ENCODE measurements around the gene THOC7.

Gene THOC7

DNA sequence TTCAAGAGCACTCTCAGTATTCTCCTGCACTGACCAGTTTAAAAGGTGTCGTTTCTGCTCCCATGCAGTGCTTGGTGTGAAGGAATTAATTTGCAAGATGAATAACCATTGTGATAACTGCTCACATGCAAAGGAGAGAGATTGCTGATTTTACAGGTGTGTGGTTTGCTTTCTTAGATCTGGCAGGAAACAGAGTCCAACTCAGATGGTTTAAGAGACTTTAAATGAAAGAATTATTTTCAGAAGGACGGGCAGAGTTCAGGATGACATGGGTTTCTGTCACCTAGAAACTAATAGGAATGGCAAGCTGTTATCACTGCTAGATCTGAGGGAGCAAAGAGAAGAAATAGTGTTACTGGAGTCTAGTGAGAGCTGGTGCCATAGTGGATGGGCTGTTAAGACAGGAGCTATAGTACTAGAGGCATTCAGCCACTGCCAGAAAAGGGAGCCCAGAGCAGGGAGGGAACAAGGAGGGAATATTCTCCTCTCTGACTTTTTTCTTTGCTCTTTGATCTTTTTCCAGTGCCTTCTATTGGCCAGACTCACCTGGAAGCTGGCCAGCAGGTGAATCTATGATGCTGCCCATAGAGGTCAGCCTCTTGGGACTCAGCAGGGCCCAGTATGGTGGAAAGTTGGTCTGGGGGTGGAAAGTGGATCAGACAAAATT is 14.9 kb upstream of the THOC7 start:
- DNase-seq (ENCODE audit: low spot score): no peak

DNA sequence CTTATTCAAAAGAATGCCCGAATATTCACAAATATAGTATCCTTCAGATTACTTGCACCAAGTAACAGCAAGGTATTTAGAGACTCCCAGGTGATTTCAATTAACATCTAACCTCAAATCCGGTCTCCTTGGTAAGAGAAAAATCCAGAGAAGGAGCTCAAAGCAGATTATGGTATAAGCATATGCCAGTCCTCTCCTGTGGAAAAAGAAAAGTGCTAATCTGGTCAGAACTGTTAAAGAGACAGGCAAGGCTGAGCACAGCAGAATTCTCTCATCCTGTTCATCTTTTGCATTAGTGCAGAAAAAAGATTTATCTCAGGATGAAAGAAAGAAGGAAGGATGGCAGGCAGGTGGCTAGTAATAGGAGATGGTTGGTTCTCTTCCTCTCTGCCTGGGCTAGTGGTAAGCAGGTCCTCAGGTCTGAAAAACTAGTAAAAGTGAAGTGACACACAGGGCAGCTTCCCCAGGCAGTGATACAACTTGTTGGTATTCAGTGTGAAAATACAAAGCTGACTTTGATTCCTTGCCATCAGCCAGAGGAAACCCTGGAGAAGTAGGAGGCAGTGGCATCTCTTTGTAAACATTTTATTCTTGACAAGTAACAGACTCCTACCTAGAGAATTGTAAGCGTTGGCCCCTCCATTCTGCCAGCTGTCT is 14.3 kb upstream of the THOC7 start:
- no peak for DNase-seq (ENCODE audit: low spot score)

DNA sequence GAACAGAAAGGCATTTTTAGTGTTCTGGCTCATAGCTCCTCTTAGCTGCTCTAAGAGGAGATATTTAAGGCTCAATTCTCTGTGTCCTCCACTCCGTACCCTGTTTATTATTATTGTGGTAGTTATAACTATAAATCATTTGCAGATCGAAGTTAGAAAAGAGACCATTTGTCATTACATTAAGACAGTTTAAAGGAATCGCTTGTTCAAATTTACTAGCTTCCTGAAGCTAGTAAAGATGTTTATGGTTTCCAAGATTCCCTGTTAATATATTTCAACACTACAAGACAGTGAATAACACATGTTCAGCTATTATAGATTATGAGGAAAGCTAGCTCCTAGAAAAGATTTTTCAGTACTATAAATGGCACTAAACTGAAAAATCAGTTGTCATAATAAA is 12.7 kb upstream of the THOC7 start:
- DNase-seq (ENCODE audit: low spot score): no peak

DNA sequence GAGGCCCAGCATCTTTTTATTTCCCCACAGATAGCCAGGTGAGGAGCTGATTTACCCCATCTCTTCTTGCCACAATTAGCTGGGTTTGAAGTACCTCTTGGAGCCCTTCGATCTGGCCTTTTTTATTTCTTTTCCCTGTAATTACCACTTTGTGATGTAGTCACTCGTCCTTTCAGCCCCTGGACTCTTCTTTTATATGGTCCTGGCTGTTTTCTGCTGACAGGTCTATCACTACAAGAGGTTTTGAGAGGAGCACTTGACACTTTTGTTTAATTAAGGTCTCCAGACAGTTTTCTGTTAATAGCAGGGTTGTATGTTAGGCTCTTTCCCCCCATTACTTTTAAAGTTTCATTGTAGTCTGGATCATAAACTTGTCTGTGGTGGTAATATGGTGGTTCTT is 11.9 kb upstream of the THOC7 start:
- DNase-seq (ENCODE audit: low spot score): no peak

DNA sequence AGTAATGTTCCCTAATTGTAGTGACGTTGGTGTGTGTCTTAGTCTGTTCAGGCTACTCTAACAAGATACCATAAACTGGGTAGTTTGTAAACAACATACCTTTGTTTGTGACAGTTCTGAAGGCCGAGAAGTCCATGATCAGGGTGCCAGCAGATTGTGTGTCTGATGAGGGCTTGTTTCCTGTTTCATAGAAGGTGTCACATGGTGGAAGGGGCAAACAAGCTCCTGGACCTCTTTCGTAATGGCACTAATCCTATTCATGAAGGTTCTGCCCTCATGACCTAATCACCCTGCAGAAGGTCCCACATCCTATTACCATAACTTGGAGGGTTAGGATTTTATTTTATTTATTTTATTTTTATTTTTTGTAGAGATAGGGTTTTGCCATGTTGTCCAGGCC is 11.2 kb upstream of the THOC7 start:
- DNase-seq (ENCODE audit: low spot score): no peak

DNA sequence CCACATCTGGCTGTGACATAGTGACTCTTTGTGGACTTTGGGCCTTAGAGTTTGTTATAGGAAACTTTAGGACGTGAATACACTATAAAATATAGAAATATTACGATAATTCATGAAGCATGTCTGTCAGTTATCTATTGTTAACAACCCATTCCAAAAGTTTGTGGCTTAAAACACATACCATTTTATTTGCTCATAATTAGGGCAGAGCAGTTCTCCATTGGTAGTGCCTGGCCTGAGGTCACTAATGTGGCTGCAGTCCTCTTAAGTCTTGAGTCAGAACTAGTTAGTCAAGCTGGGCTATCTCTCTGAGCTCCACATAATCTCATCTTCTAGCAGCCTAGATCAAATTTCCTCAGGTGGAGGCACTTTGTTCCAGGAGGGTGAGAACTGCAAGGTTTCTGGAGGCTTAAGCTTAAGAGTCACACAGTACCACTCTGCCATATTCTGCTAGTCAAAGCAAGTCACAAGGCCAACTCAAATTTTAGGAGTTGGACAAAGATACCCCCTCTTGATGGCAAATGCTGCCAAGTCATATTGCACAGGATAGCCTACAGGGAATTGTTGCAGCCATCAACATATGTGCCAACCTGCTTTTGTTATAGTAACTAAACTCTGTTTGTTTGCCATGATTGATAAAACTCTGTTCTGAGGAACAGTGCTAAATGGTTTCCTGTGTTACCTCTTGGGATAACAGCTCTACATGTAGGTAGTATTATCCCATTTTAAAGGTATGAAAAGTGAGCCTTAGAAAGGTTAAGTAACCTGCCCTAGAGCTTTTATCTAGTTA is 8.7 kb upstream of the THOC7 start:
- no peak for DNase-seq (ENCODE audit: low spot score)

DNA sequence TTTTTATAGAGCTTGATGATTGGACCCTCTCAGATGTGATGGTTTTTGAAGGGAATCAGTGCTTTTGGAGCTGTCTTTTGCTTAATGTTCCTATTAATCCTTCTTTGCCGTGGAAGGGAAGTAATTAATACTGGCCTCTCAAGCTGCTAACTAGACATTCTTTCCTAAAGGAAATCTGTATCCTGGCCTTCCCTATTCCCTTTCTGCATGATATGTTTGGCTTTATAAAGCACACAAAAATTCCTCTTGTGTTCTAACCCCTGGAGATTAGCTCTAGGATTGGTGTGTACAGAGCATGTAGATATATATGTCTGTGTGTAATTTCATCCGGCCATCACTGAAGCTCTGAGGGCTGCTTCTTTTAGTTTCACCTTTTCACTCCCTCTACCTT is 7.0 kb upstream of the THOC7 start:
- DNase-seq (ENCODE audit: low spot score): no peak

DNA sequence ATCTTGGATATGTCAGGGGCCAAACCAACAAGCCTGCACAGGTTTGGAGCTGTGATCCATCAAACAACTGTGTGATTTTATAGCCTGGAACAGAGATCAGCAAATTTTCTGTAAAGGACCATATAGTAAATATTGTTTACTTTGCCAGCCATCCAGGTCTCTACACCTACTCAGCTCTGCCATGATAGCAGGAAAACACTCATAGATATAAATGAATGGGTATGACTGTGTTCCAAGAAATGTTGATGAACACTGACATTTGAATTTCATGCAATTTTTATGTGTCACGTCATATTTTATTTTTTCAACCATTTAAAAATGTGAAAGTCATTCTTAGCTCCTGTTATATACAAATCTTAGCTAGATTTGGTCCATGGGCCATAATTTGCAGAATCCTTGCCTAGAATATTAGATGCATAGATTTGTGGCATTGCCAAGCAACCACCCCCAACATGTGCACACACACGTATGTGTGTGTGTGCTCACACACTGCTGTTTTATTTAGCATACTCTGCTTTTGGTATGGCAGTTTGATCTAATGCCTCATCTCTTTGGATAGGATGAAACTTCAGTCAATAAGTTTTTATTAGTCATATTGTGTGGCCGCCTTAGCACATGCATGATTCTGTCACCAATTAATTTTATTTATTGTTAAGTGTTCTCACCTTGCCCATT is 6.5 kb upstream of the THOC7 start:
- no peak for DNase-seq (ENCODE audit: low spot score)

DNA sequence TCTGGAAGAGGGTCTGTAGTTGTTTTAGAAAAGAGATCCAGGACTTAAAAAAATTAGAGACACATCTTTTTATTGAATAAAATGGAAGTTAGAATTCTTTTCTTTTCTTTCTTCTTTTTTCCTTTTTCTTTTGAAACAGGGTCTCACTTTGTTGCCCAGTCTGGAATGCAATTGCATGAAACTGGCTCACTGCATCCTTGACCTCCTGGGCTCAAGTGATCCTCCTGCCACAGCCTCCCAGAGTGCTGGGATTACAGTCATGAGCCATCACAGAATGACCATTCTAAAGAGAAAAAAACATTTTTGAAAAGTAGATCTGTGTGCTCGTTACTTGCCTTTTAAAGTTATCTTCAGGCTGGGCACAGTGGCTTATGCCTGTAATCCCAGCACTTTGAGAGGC is 3.6 kb upstream of the THOC7 start:
- no peak for DNase-seq (ENCODE audit: low spot score)

DNA sequence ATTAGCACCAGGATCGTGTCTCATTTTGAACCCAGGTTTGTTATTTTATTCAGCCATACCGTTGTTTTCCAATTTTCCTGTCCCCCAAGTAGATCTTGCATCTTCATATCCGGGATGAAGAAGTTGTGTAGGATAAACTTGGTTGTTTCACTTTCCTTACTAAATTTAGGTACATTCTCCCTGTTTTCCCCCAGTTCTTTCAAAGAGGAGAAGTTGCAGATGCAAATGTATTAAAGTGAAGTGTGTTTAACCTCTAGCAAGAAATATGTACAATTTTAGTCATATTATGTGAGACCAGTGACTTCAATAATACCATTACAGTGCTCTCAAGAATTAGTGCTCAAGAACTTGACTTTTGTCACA is 1.3 kb upstream of the THOC7 start:
- DNase-seq (ENCODE audit: low spot score): no peak

DNA sequence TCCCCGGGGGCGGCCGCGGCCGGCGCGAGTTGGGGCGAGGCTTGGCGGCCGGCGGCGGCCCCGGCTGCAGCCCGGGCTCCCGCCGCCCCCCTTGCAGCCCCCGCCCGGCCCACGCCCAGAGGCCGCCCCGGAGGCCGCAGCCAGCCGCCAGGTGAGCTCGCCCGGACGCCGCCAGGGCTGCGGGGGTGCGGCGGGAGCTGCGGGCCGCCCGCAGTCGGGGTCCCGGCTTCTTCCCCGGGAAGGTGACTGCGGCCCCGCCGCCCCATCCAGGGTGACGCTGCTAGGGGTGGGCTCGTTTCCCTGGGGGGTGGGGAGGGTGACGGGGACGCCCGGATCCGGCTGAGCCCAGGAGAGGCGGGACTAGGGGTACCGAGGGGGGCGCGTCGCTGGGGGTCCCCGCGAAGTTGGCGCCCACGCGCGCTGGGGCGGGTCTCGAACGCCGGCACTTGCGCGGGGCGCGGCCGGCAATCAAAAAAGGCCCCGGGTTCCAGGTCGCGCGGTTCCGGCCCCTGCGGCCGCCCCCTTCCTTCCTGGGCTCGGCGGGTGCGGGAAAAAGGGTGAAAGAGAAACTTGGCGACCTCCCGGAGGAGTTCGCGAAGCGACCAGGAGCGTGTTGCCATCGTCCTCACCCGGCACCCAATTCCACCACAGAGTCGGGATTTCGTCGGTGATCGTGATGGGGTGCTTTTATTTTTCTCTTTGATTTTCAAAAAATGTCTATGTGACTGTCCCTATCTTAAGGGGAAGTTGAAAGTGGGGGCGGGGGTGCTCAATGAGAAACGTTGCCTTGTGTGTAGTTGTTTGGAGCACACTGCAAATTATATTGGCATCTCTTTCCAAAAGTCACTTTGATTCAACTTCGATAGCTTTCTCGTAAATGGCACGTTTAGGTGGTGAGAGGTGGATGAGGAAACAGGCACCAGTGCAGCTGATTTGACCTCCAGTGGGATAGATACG is 681 bp upstream of the THOC7 start:
- DNase-seq (ENCODE audit: low spot score): peak; percentile 31

DNA sequence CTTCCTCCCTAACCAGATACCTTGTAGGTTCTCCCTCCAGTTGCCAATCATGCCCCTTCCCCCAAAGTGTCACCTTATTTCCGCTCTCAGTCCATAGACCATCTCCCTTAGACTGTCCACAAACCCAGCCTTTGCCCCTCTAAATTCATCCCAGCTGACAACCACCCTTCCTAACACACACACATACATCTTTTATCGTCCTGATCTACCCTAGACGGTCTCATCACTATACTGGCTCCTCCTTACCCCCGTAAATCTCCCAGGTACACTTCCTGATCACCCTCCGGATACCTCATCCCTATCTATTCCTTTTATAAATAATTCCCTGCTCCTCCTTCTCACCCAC is 828 bp downstream of the THOC7 start:
- DNase-seq (ENCODE audit: low spot score): no peak

DNA sequence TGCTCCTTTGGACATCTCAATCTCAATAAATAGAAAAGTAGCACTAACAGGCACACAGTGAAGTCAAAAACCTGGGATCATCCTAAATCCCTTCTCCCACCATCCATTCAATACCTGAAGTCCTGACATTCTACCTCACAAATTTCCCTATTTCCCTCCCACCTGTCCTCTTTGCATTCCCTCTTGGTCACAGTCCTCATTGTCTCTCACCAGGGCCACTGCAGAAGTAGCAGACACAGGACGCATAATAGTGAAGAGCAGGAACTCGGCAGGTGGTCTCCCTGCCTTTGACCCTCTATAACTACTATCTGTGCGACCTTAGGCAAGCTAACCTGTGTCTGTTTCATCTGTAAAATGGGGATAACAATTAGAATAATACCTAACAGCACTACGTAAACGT is 2.3 kb downstream of the THOC7 start:
- DNase-seq (ENCODE audit: low spot score): no peak

DNA sequence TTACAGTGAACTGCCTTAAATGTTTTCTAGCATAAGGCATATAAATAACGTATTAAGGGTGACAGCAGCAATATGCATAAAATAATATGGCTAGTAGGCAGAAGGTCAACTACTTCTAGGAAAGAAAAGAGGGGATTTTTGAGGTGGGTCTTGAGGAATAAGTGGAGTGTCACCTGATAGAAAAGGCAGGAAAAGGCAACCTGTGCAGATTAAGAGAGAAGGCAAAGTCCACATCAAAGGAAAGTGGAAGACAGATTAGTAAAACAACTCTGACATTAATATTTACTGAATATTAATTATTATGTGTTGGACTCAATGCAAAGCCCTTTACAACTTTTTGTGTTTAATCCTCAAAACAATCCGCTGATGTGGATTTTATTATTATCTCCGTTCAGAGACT is 2.8 kb downstream of the THOC7 start:
- no peak for DNase-seq (ENCODE audit: low spot score)

DNA sequence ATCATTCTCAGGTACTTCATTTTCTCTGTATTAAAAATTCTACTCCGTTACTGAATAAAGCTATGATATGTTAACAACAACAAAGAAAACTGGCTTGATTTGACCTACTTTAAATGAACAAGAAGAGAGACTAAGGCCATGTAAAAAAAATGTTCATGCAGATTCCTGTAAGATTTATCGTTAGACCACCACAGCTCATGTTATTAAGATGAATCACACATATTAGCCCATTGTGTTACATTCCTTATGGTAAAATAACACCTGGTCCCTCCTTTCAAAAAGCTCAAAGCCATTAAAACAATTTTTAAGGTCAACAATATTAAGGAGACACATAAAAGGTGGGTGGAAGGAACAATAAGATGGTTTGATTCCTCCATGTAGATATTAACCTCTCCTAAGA is 6.3 kb downstream of the THOC7 start:
- no peak for DNase-seq (ENCODE audit: low spot score)

DNA sequence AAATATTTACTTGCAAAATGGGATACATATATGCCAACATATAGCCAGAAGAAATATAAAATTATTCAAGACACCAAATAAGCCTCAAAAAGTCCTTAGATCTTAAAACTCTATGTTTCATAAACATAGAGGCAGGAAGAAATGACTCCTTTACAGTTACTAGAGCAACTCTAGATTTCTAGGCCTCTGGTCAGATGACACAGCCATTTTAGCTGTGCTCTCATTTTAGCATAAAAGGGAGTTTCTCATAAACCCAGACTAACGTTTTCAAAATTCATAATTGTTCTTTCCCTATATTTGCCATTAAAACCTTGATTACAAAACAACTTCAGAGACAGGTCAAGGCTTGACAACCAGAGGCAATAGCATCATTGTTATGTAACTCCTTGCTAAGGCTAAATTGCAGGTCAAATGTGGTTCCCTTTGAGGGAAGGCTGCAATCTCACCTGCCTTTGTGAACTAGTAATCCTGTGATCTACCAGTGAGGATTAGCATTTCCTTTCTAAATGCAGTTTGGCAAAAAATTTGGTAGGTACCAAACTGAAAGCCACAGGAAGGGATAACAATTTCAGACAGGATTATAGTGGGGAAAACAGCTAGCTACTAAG is 8.2 kb downstream of the THOC7 start:
- no peak for DNase-seq (ENCODE audit: low spot score)

DNA sequence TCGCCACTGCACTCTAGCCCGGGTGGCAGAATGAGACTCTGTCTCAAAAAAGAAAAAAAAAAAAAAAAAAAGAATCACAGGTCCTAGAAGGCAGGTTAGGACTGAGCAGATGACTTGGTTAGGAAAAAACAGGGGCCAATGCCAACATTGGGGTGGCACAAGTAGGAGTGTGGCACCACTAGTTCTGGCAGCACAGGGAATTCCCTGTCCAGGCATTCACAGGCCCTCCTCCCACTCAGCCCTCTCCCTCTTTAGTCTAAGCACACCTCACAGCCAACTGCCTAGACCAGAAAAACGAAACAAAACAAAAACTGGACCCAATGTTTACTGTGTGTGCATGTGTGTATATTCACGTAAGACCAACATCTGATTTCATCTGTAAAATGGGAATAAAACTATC is 10.5 kb downstream of the THOC7 start:
- DNase-seq (ENCODE audit: low spot score): no peak

DNA sequence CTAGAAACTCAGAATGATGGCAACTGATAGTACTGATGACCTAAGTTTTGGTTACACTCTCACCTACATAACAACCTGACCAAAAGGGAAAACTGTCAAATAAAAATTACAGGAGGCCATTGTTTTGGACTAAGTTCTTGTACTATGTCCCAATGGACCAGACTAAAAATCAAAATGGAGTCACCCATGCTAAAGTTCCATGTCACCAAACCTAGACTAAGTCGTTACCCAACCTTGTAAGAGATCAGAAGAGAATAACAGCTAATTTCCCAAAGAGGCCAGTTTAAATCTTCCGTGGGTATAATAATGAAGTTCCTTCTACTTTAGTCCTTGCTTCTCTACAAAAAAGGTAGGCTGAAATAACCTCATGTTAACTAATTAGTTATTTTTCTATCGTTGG is 12.3 kb downstream of the THOC7 start:
- DNase-seq (ENCODE audit: low spot score): no peak

DNA sequence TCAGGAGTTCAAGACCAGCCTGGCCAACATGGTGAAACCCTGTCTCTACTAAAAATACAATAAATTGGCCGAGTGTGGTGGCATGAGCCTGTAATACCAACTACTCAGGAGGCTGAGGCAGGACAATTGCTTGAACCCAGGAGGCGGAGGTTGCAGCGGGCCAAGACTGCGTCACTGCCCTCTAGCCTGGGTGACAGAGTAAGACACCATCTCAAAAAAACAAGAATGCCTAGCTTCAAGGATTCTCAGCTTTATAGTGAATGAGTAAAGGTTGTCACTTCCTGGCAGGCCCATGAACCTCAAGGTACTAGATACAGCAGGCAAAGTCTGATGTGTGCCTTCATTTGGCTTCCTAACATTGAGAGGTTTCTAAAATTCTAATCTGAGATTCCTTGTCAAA is 14.4 kb downstream of the THOC7 start:
- no peak for DNase-seq (ENCODE audit: low spot score)

DNA sequence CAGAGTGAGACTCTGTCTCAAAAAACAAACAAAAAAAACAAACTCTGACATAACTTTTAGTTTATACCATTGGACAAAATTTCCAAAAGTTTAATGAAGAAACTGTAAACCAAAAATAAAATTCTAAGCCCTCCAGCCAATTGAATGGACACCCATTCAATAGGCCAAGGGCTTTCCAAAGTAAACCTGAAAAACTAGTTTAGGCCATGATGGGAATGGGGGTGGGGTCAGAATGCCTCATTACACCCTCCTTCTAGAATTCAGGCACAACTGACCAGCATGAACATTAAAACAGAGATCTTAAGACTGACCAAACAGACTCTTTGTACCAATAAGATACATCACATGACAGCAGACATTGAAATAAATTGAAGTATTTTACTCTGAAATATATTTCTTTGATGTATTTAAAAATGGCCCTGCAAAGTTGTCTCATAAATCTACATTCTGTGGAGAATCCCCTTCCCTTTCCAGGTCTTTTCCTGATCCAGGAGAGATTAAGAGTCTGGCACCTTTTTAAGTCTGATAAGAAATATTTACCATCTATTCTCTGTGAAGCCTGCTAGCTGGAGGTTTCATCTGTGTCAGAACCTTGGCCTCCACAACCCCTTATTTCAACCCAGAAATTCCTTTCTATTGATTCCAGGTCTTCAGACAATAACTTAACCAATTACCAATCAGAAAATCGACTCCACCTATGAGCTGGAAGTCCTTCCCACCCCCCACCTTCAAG is 15.7 kb downstream of the THOC7 start:
- DNase-seq (ENCODE audit: low spot score): no peak

DNA sequence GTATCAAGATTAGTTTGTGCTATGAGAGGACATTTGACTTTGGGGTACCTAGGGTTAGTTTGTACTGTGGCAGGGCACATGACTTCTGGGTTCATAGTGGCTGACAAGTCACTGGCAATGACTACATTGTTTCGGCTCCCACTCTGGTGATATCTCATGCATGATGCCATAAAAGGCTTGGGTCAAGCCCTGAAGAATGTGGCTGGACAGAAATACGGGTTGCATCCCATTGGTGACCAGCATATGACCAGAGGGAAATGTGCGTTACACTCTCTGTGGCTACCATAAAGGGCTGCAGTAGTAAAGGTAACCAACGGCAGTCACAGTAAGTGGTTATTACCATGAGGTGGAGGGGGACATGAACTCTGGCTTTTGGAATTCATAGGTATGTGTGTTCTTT is 18.4 kb downstream of the THOC7 start:
- no peak for DNase-seq (ENCODE audit: low spot score)
